Lower lobe of right lung (tissue), 2 donors: ENCODE data around the gene FRMD4A. TPM values are rescaled to one million over a fixed set of nuclear protein-coding genes. Genes with fewer than 3 reads are reported as not detected.

Experiments
- ATAC-seq, 2 donors: fragments of 200-7000 bp; cut with Tn5 transposase; one replicate each; pipeline ENCODE4 v1.9.1; 2020 to 2022; ENCODE audit warnings: mild to moderate bottlenecking in 2 of 2, moderate library complexity in 2 of 2
- DNase-seq: peaks from one replicate; pipeline ENCODE4 v3.0.0-alpha.2; 2020
- H3K27ac ChIP-seq: fragments of 200-600 bp; one replicate; pipeline ENCODE4 v1.8.0; 2022
- H3K27me3 ChIP-seq: fragments of 200-600 bp; one replicate; pipeline ENCODE4 v1.8.0; 2022; ENCODE audit warnings: low read depth
- H3K36me3 ChIP-seq: fragments of 200-600 bp; one replicate; pipeline ENCODE4 v1.8.0; 2022; ENCODE audit warnings: mild to moderate bottlenecking
- H3K4me1 ChIP-seq: fragments of 200-600 bp; one replicate; pipeline ENCODE4 v1.8.0; 2022
- H3K4me3 ChIP-seq: fragments of 200-600 bp; one replicate; pipeline ENCODE4 v1.8.0; 2022; ENCODE audit warnings: mild to moderate bottlenecking
- H3K9me3 ChIP-seq: fragments of 200-600 bp; one replicate; pipeline ENCODE4 v1.8.0; 2022
- intact Hi-C: fragments of 100-400 bp; cut with DNase I; formaldehyde crosslinking; loops from one replicate; pipeline ENCODE4 v1.11.0; 2022
- total RNA-seq: library from RNA; stranded (reverse); fragmentation: NEBNext Ultra II Directional; extraction: Animal tissue kit (Norgen Biotek cat#: 25700); gene quantifications from one replicate; pipeline ENCODE4 v1.2.1, GENCODE V29; 2021
- TF ChIP-seq, protein P1 (sequence below): fragments of 200-600 bp; IDR thresholded peaks from one replicate; pipeline ENCODE4 v1.8.0; 2022; ENCODE audit warnings: antibody characterized with exemption, mild to moderate bottlenecking
- donor health status: DM: no; HTN: yes; CAD: no; lungs with severe emphysema.

The FRMD4A gene
- total RNA-seq, 1 donor from 2014 or later: 64.8 TPM

DNA sequence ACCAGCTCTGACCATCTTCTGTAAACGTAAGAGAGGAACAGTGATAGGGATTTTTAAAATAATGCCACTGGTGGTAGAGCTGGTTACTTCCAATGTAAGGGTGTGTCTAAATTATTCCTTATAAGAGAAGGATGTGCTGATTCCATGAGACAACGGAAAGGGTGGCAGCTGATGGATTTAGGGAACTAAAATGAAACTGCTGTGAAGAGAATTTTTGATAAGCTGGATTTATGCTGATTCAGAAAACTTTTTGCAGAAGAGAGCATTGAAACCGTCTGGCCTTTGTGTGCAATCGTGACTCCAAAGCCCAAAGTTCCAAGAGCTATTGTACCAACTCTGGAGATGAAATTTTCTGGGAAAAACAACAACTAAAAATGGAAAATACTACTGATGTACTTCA, 443.0 kb downstream of the FRMD4A start:
- peaks cover 16% of the 10 kb centered on the region for H3K4me1 ChIP-seq
- H3K27ac ChIP-seq: peak overlapping the region; percentile 56
- no peaks in the 10 kb centered on the region for H3K36me3 ChIP-seq
- no peak overlapping the region for H3K4me3 ChIP-seq
- H3K27me3 ChIP-seq: peaks cover 9% of the 10 kb centered on the region
- DNase-seq: no peak
- intact Hi-C loops: no loop called here
- H3K9me3 ChIP-seq: no peaks in the 10 kb centered on the region
- no peak for ATAC-seq
- TF ChIP-seq, protein P1, sequence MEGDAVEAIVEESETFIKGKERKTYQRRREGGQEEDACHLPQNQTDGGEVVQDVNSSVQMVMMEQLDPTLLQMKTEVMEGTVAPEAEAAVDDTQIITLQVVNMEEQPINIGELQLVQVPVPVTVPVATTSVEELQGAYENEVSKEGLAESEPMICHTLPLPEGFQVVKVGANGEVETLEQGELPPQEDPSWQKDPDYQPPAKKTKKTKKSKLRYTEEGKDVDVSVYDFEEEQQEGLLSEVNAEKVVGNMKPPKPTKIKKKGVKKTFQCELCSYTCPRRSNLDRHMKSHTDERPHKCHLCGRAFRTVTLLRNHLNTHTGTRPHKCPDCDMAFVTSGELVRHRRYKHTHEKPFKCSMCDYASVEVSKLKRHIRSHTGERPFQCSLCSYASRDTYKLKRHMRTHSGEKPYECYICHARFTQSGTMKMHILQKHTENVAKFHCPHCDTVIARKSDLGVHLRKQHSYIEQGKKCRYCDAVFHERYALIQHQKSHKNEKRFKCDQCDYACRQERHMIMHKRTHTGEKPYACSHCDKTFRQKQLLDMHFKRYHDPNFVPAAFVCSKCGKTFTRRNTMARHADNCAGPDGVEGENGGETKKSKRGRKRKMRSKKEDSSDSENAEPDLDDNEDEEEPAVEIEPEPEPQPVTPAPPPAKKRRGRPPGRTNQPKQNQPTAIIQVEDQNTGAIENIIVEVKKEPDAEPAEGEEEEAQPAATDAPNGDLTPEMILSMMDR: no peak

DNA sequence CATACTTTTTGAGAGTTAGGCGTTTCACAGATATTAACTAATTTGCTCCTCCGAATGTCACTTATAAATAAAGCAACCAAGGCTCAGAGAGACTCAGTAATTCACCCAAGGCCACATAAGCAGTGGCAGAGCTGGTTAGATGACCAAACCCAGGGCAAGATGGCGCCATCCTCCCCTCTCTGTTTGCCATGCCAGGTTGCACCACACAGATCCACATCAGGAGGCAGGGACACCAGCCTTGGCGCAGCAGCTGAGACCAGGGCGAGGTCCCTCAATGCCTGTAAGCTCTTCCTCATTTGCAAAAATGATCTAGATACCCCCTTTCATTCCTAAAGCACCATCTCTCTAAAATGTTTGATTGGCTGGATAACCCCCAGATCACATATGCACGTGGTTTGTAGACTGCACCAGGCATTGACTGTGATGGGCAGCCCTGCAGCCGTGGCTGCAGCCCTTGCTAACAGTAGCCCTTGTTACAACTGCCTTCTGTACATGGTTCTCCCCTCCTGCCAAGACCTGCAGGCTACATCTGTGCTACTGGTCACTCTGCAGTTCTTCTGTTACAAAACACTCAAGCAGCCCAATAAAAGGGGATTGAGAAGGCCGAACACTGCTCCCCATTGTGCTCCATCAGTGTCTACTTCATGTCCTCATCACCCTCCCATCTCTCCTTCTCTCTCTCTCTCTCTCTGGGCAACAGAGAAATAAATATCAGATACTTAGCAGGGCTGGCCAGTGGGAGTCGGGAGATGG, 445.3 kb downstream of the FRMD4A start:
- H3K27ac ChIP-seq: no peak overlapping the region
- peaks cover 32% of the 10 kb centered on the region for H3K4me1 ChIP-seq

DNA sequence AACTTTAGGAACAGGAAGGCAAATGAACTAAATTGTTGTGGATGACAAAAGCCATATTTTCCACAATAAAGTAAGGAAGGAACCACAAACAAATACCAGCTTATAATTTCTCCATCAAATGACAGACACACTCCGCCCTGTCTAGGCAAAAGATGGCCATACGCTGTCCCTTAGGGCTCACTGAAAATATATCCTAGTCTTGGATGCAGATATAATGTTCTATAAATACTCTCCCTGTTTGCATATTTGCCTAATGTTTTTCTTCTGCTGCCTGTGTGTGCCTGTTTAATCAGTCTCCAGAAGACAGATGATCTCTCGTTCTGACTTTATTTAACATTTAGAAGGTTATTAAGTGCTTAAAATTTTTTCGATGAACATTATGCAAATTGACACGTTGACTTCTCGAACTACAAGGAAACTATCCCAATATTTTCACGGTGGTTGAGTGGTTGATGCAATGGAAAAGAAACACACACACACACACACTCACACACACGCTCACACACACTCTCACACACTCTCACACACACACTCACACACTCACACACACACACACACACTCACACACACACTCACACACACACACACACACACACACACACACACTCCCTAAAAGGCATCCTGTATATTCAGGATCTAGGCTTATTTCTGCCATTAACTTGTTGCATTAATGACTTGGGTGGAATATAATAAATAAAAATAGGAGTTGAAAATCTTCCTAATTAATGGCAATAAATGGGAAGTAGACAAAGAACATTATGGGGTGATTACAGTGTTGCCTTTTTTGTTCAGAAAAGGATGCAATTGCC, 446.9 kb downstream of the FRMD4A start:
- H3K4me3 ChIP-seq: no peak overlapping the region
- H3K9me3 ChIP-seq: no peaks in the 10 kb centered on the region
- no peak for ATAC-seq
- H3K4me1 ChIP-seq: peaks cover 32% of the 10 kb centered on the region
- no peak overlapping the region for H3K27ac ChIP-seq
- intact Hi-C loops: no loop called here
- no peaks in the 10 kb centered on the region for H3K36me3 ChIP-seq
- no peaks in the 10 kb centered on the region for H3K27me3 ChIP-seq
- DNase-seq: no peak
- TF ChIP-seq, protein P1: no peak

More for the DNA sequence above, 445.3 kb downstream of the FRMD4A start:
- Histone ChIP-seq H3K9me3 (no peaks in the 10 kb centered on the region), H3K36me3 (no peaks in the 10 kb centered on the region), H3K4me3 (no peak overlapping the region), H3K27me3 (peaks cover under 1% of the 10 kb centered on the region)
- DNase-seq (no peak), ATAC-seq (no peak)
- TF ChIP-seq, protein P1: no peak
- intact Hi-C loops: no loop called here

DNA sequence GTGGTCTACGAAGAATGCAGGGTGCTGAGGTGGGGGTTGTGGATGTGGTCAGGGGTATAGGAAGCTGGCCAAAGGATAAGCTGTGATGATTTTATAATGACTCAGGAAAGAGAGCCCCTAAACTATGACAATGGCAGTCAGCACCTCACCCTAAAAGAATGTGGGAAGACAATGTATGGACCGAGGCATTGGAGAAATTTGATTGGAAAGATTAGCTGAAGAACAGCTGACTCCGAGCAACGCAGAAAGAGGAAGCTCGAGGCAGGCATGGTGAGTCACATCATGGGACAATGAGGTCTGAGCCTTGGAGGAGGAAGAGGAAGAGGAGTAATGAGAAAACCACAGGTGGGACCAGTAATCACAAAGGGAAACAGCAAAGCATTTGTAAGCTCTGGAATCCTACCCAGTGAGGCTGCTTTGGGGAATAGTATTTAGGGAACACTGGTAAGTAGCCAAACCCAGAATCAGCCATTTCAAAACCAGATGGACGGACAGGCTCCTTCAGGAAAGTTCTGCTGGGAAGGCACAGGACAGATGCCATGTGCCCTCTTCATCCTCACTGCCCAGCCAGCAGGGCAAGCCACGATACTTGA, 448.5 kb downstream of the FRMD4A start:
- no peak overlapping the region for H3K4me3 ChIP-seq
- no peaks in the 10 kb centered on the region for H3K36me3 ChIP-seq
- H3K9me3 ChIP-seq: no peaks in the 10 kb centered on the region
- no peak overlapping the region for H3K27ac ChIP-seq
- no peaks in the 10 kb centered on the region for H3K27me3 ChIP-seq
- ATAC-seq: peak; percentile 73 to 78
- intact Hi-C loops: no loop called here
- TF ChIP-seq, protein P1: no peak
- H3K4me1 ChIP-seq: peaks cover 31% of the 10 kb centered on the region
- peak; percentile 67 for DNase-seq

DNA sequence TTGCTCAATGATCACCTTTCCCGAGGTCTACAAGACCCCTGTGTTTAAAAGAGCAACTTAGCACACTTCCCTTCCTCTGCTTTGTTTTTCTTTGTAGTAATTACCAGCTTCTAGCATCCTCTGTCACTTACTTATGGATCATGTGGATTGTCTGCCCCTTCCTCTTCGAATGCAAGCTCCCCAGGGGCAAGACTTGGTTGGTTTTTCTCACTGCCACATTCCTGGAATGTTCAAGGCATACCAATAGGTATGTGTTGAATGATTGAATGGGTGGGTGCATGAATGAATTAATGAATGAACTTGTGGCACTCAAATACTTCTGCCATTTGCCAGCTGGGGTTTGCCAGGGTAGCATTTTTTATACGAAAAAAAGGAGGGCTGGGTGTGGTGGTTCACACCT, 450.0 kb downstream of the FRMD4A start:
- H3K4me3 ChIP-seq: no peak overlapping the region
- TF ChIP-seq, protein P1: no peak
- H3K36me3 ChIP-seq: no peaks in the 10 kb centered on the region
- intact Hi-C loops: no loop called here
- DNase-seq (no peak), ATAC-seq (no peak)
- H3K9me3 ChIP-seq: no peaks in the 10 kb centered on the region
- H3K27ac ChIP-seq: no peak overlapping the region
- no peaks in the 10 kb centered on the region for H3K27me3 ChIP-seq
- H3K4me1 ChIP-seq: peaks cover 33% of the 10 kb centered on the region
